K562 (cell line): ENCODE results near the gene CCN2. TPM values are rescaled to one million over a fixed set of nuclear protein-coding genes. Genes with fewer than 3 reads are reported as not detected.

Experiments
- ATAC-seq: fragments of 200-7000 bp; cut with Tn5 transposase; 3 replicates; pipeline ENCODE4 v1.9.1; 2020; ENCODE audit warnings: moderate library complexity
- BruUV-seq: library from RNA; stranded (reverse); fragments of 400-500 nt; replicated peaks from 2 replicates; lab custom pipeline; 2021; lab: Mats Ljungman, UMichigan
- CTCF ChIA-PET: fragments of 300-600 bp; formaldehyde crosslinking; extraction: SDS; loops from one replicate; lab custom pipeline; 2021; ENCODE audit warnings: low intra/inter-chr PET ratio; lab: Yijun Ruan, JAX
- POLR2A ChIA-PET: fragments of 300-600, 350-650 bp; sonication (Branson Sonifier 250); formaldehyde crosslinking; extraction: SDS; loops from one replicate; lab custom pipeline; 2021; ENCODE audit warnings: antibody characterized with exemption, inconsistent platforms; lab: Yijun Ruan, JAX
- DNase-seq, 4 experiments: peaks; one replicate each; pipeline versions ENCODE4 v3.0.0 to v3.0.0-alpha.2; 2011 to 2018; ENCODE audit warnings: low spot score in 3 of 4, mixed read lengths in 3 of 4; ENCODE audit errors: extremely low read depth in 1 of 4
- FAIRE-seq: peaks from 2 replicates; lab custom pipeline; 2011; peaks lifted over from hg19 to GRCh38; lab: Jason Lieb, UNC
- H2AFZ ChIP-seq: 2 replicates; pipeline ENCODE4 v1.6.0; 2011; ENCODE audit warnings: low read depth, low read length, control low read depth, inconsistent platforms
- H3K27ac ChIP-seq: fragments of 200-600 bp; 3 replicates; pipeline ENCODE4 v1.8.0; 2011; ENCODE audit warnings: low read depth, mild to moderate bottlenecking, control low read depth, inconsistent platforms, low read length, moderate library complexity, mixed read lengths; ENCODE audit errors: extremely low read depth
- H3K27me3 ChIP-seq, 2 experiments: fragments of 300-600 bp in 1 of 2; 2 replicates in 1 of 2; 3 replicates in 1 of 2; pipeline versions ENCODE4 v1.6.0 to v1.8.0; 2011; ENCODE audit warnings: inconsistent platforms in 2 of 2, low read length in 2 of 2, mild to moderate bottlenecking in 1 of 2, mixed read lengths in 1 of 2, moderate library complexity in 1 of 2; ENCODE audit not compliant: control insufficient read depth in 2 of 2, insufficient read depth in 2 of 2
- H3K36me3 ChIP-seq: fragments of 300-600 bp; 3 replicates; pipeline ENCODE4 v1.8.0; 2011; ENCODE audit warnings: mild to moderate bottlenecking, low read length, inconsistent platforms; ENCODE audit not compliant: control insufficient read depth, insufficient read depth
- H3K4me1 ChIP-seq, 2 experiments: fragments of 200-600 bp in 1 of 2; replicated peaks in 1 of 2; 2 replicates in 1 of 2; 3 replicates in 1 of 2; pipeline versions ENCODE4 v1.5.1 to v1.8.0; 2011; ENCODE audit warnings: inconsistent platforms in 2 of 2, low read length in 2 of 2, mild to moderate bottlenecking in 1 of 2, mixed read lengths in 1 of 2, moderate library complexity in 1 of 2; ENCODE audit not compliant: control insufficient read depth in 2 of 2, insufficient read depth in 2 of 2
- H3K4me2 ChIP-seq: 2 replicates; pipeline ENCODE4 v1.6.1; 2011; ENCODE audit warnings: low read length, control low read depth, inconsistent platforms, mixed read lengths; ENCODE audit not compliant: insufficient read depth
- H3K4me3 ChIP-seq: fragments of 200-600 bp; sonication (generic), shearing (Covaris generic); 2 replicates; pipeline ENCODE4 v1.5.1; 2016; ENCODE audit warnings: control low read depth, inconsistent platforms
- H3K79me2 ChIP-seq: fragments of 200-600 bp; 3 replicates; pipeline ENCODE4 v1.8.0; 2011; ENCODE audit warnings: low read length, inconsistent platforms; ENCODE audit not compliant: control insufficient read depth, insufficient read depth
- H3K9ac ChIP-seq, 2 experiments: 2 replicates each; pipeline versions ENCODE4 v1.6.0 to v1.6.1; 2011; ENCODE audit warnings: low read depth in 2 of 2, low read length in 2 of 2, control low read depth in 1 of 2, inconsistent platforms in 1 of 2, mild to moderate bottlenecking in 1 of 2, mixed read lengths in 1 of 2; ENCODE audit not compliant: insufficient read depth in 1 of 2
- H3K9me1 ChIP-seq: one replicate; pipeline ENCODE4 v1.6.0; 2011; ENCODE audit warnings: inconsistent platforms, mild to moderate bottlenecking, low read length, moderate library complexity; ENCODE audit not compliant: control insufficient read depth, insufficient read depth
- H3K9me3 ChIP-seq: replicated peaks from 2 replicates; pipeline ENCODE4 v1.5.1; 2011; ENCODE audit warnings: low read depth, low read length, inconsistent platforms; ENCODE audit not compliant: control insufficient read depth, insufficient read depth
- H4K20me1 ChIP-seq: replicated peaks from 2 replicates; pipeline ENCODE4 v1.6.1; 2011; ENCODE audit warnings: low read length, inconsistent platforms, mixed read lengths; ENCODE audit not compliant: control insufficient read depth, insufficient read depth
- EZH2 ChIP-seq: IDR thresholded peaks from 2 replicates; pipeline ENCODE4 v1.6.1; 2012; ENCODE audit warnings: low read depth, mild to moderate bottlenecking, inconsistent platforms, low read length, borderline replicate concordance
- KAT7 ChIP-seq: sonication (generic); formaldehyde crosslinking; IDR thresholded peaks from 2 replicates; pipeline ENCODE4 v1.8.0; 2022; ENCODE audit warnings: missing genetic modification reagents, mild to moderate bottlenecking, borderline replicate concordance
- NFATC3 ChIP-seq: fragments of 450-650 bp; IDR thresholded peaks from 2 replicates; pipeline ENCODE4 v1.6.1; 2017; ENCODE audit warnings: mild to moderate bottlenecking
- PHB ChIP-seq: fragments of 250-450 bp; sonication (Bioruptor Pico); IDR thresholded peaks from 2 replicates; pipeline ENCODE4 v1.5.0; 2021
- ZNF316 ChIP-seq: fragments of 450-650 bp; IDR thresholded peaks from 2 replicates; pipeline ENCODE4 v1.6.1; 2016
- ZNF586 ChIP-seq: fragments of 450-650 bp; formaldehyde crosslinking; conservative IDR thresholded peaks from 2 replicates; pipeline ENCODE4 v1.4.0; 2020; ENCODE audit warnings: mild to moderate bottlenecking, moderate library complexity
- ZNF766 ChIP-seq: fragments of 200-800 bp; sonication (Bioruptor generic); conservative IDR thresholded peaks from 2 replicates; pipeline ENCODE4 v1.6.1; 2016; ENCODE audit warnings: missing genetic modification characterization, missing compliant biosample characterization
- WGBS: fragments of 100-300 bp; shearing (Covaris generic); methylation state at CpG from one replicate; pipeline ENCODE4 v1.1.6; 2016; ENCODE audit warnings: low coverage, mixed read lengths; ENCODE audit not compliant: insufficient coverage; ENCODE audit errors: missing lambda C conversion rate; 5-methylcytosine and 5-hydroxymethylcytosine counted together
- in situ Hi-C: fragments of 300-500 bp; cut with MboI; formaldehyde crosslinking; loops from 4 replicates; pipeline ENCODE4 v1.15.0; 2018; ENCODE audit warnings: inconsistent platforms, mixed read lengths
- intact Hi-C: fragments of 100-400 bp; cut with micrococcal nuclease; formaldehyde crosslinking; loops from 2 replicates; pipeline ENCODE4 v1.14.2; 2022
- polyA plus RNA-seq, 8 experiments: library from polyadenylated mRNA; depleted of rRNA in 4 of 8; stranded (reverse) in 5 of 8; unstranded in 3 of 8; fragments of >200 nt; fragmentation: Nextera tagmentation in 2 of 8; fragmentation: Illumina TruSeq in 1 of 8; extraction: Ambion mirVana in 2 of 8; extraction: Trizol in 1 of 8; gene quantifications; 2 replicates each; pipeline versions ENCODE4 v1.2.1 to v1.2.3, GENCODE V29; 2011 to 2014; ENCODE audit warnings: inconsistent platforms in 1 of 8, missing spikeins in 1 of 8
- total RNA-seq, 7 experiments: library from RNA; depleted of rRNA in 6 of 7; stranded (reverse); fragments of >200 nt in 6 of 7; fragmentation: Illumina TruSeq in 2 of 7; extraction: Trizol in 2 of 7; gene quantifications; 2 replicates each; pipeline versions ENCODE4 v1.2.1 to v1.2.3, GENCODE V29; 2011 to 2021; ENCODE audit warnings: low replicate concordance in 1 of 7
- TF ChIP-seq, protein P1 (sequence below): fragments of 250-450 bp; sonication (Bioruptor Pico); IDR thresholded peaks from 2 replicates; pipeline ENCODE4 v1.9.0; 2021; ENCODE audit warnings: mild to moderate bottlenecking, inconsistent platforms

CCN2 gene
- total and polyA plus RNA-seq, 9 of the 15 experiments (the other 6 are each of a cell fraction or from before 2014, with no cell fraction given) = 0.40 TPM; not detected in 8

DNA sequence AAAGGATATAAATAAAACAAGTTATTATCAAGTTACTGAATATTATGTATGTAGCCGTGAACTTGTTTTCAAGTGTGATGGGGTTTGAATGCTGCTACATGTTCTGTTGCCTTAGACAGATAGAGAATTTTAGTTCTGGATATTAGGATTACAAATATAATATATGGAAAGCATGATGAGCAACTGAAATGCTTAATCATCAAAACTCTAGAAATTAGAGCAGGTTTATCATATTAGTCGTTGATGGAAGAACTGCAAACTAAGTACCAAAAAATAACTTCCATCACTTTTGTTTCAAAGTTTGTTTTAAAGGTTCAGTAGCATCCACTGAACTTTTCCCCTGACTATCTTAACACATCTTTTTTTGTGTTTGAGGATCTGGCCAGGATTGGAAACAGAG lies 49.1 kb upstream of the CCN2 start:
- TF ChIP-seq, protein P1, sequence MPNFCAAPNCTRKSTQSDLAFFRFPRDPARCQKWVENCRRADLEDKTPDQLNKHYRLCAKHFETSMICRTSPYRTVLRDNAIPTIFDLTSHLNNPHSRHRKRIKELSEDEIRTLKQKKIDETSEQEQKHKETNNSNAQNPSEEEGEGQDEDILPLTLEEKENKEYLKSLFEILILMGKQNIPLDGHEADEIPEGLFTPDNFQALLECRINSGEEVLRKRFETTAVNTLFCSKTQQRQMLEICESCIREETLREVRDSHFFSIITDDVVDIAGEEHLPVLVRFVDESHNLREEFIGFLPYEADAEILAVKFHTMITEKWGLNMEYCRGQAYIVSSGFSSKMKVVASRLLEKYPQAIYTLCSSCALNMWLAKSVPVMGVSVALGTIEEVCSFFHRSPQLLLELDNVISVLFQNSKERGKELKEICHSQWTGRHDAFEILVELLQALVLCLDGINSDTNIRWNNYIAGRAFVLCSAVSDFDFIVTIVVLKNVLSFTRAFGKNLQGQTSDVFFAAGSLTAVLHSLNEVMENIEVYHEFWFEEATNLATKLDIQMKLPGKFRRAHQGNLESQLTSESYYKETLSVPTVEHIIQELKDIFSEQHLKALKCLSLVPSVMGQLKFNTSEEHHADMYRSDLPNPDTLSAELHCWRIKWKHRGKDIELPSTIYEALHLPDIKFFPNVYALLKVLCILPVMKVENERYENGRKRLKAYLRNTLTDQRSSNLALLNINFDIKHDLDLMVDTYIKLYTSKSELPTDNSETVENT (CRISPR knock-in tag) = no peak
- TF ChIP-seq ZNF316 (peak; percentile 21; the same call in 1 of the 2 replicates), PHB (no peak), ZNF766 (CRISPR knock-in tag) (no peak), KAT7 (CRISPR knock-in tag) (no peak), ZNF586 (no peak), NFATC3 (no peak), EZH2 (no peak)
- no TSS peak for BruUV-seq
- intact Hi-C loops = no loop called here
- Histone ChIP-seq H3K9me1 (no peaks in the 10 kb centered on the region), H3K27ac (no peak overlapping the region), H3K4me3 (no peak overlapping the region), H3K79me2 (no peaks in the 10 kb centered on the region), H3K4me1 (no peaks in the 10 kb centered on the region), H2AFZ (no peak overlapping the region), H3K36me3 (no peaks in the 10 kb centered on the region), H3K4me2 (no peak overlapping the region), H3K27me3 (no peaks in the 10 kb centered on the region), H3K9me3 (no peaks in the 10 kb centered on the region), H4K20me1 (no peaks in the 10 kb centered on the region), H3K9ac (no peak overlapping the region)
- ChIA-PET CTCF (no interaction called here), POLR2A (no interaction called here)
- WGBS = 5% methylated on average over 2 of the region's 2 CpGs
- no peak for ATAC-seq
- in situ Hi-C loops = no loop called here
- peak; percentile 51 for FAIRE-seq
- DNase-seq = no peak
